SH-SY5Y (cell line): ENCODE measurements around the gene DNAI2.

Source experiments
- GATA2 ChIP-seq: IDR thresholded peaks from 2 replicates; pipeline ENCODE4 v1.6.1; 2011; ENCODE audit warnings: mild to moderate bottlenecking, low read depth, low read length
- GATA3 ChIP-seq: IDR thresholded peaks from 2 replicates; pipeline ENCODE4 v1.6.1; 2011; ENCODE audit warnings: low read depth, mild to moderate bottlenecking, low read length, moderate library complexity

DNA sequence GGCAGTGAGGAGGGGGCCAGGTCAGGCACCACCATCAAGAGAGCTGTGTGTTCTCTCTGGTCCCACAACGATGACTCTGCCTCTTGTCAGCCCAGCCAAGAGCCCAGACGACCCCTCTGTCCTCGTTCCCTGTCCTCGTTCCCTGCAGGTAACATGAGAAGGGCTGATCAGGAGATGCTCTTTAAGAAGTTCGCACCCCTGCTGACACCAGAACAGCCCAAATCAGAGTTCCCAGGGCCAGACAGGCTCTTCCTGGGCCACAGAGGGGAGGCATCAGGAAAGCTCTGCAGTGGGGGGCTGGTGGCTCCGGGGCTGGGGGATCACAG lies 13.5 kb upstream of the DNAI2 start:
- no peak for TF ChIP-seq GATA3
- no peak for TF ChIP-seq GATA2
